HEK293 (cell line): ENCODE data around the gene FXN.

ENCODE experiments used
- CTCF ChIA-PET: fragments of 350-600 bp; formaldehyde crosslinking; extraction: SDS; loops from one replicate; lab custom pipeline; 2021; ENCODE audit warnings: antibody characterized with exemption; lab: Yijun Ruan, JAX
- POLR2A ChIA-PET: fragments of 300-600 bp; formaldehyde crosslinking; extraction: SDS; loops from one replicate; lab custom pipeline; 2020; ENCODE audit warnings: antibody characterized with exemption, inconsistent platforms; lab: Yijun Ruan, JAX
- H3K27ac ChIP-seq: fragments of 200-500 bp; sonication (Bioruptor generic); 2 replicates; pipeline ENCODE4 v1.5.1; 2014; ENCODE audit warnings: low read depth, low read length, control low read depth, inconsistent platforms; ENCODE audit errors: extremely low read depth
- H3K36me3 ChIP-seq, 2 experiments: fragments of 200-500 bp in 1 of 2; sonication (Bioruptor generic) in 1 of 2; 1 replicate in 1 of 2; 2 replicates in 1 of 2; pipeline ENCODE4 v1.5.1; 2014 to 2017; ENCODE audit warnings: inconsistent platforms in 2 of 2, low read length in 2 of 2; ENCODE audit not compliant: control insufficient read depth in 2 of 2, insufficient read depth in 1 of 2
- H3K4me1 ChIP-seq: fragments of 200-500 bp; sonication (Bioruptor generic); 2 replicates; pipeline ENCODE4 v1.5.1; 2014; ENCODE audit warnings: mild to moderate bottlenecking, low read length, inconsistent platforms; ENCODE audit not compliant: control insufficient read depth, insufficient read depth
- H3K4me3 ChIP-seq: 2 replicates; pipeline ENCODE4 v1.5.1; 2011; ENCODE audit warnings: low read depth, mild to moderate bottlenecking, control low read depth, low read length, moderate library complexity
- H3K9me3 ChIP-seq: fragments of 200-500 bp; sonication (Bioruptor generic); 2 replicates; pipeline ENCODE4 v1.5.1; 2014; ENCODE audit warnings: low read depth, low read length, inconsistent platforms; ENCODE audit not compliant: control insufficient read depth, insufficient read depth
- EGR2 ChIP-seq: fragments of 450-650 bp; formaldehyde crosslinking; IDR thresholded peaks from 2 replicates; pipeline ENCODE4 v1.5.1; 2016; ENCODE audit warnings: low read depth, missing biosample characterization, missing genetic modification characterization
- HOXD13 ChIP-seq: sonication (generic); formaldehyde crosslinking; IDR thresholded peaks from 2 replicates; pipeline ENCODE4 v1.8.0; 2022; ENCODE audit warnings: missing genetic modification reagents, borderline replicate concordance
- KLF9 ChIP-seq: fragments of 450-650 bp; formaldehyde crosslinking; IDR thresholded peaks from 2 replicates; pipeline ENCODE4 v1.5.1; 2016; ENCODE audit warnings: missing biosample characterization, missing genetic modification characterization, low read depth
- PRDM10 ChIP-seq: fragments of 450-650 bp; formaldehyde crosslinking; IDR thresholded peaks from 2 replicates; pipeline ENCODE4 v1.5.1; 2016; ENCODE audit warnings: missing biosample characterization, missing genetic modification characterization
- ZBTB48 ChIP-seq: fragments of 450-650 bp; formaldehyde crosslinking; IDR thresholded peaks from 2 replicates; pipeline ENCODE4 v1.5.1; 2016; ENCODE audit warnings: missing biosample characterization, missing genetic modification characterization
- ZNF112 ChIP-seq: fragments of 450-650 bp; formaldehyde crosslinking; IDR thresholded peaks from 2 replicates; pipeline ENCODE4 v1.5.0; 2017; ENCODE audit warnings: missing biosample characterization, missing genetic modification characterization
- ZNF114 ChIP-seq: fragments of 450-650 bp; formaldehyde crosslinking; IDR thresholded peaks from 2 replicates; pipeline ENCODE4 v1.5.0; 2017; ENCODE audit warnings: missing biosample characterization, missing genetic modification characterization
- ZNF133 ChIP-seq: fragments of 450-650 bp; formaldehyde crosslinking; IDR thresholded peaks from 2 replicates; pipeline ENCODE4 v1.5.1; 2016; ENCODE audit warnings: missing biosample characterization, missing genetic modification characterization
- ZNF169 ChIP-seq: fragments of 450-650 bp; formaldehyde crosslinking; IDR thresholded peaks from 2 replicates; pipeline ENCODE4 v1.5.1; 2016; ENCODE audit warnings: missing biosample characterization, missing genetic modification characterization
- ZNF175 ChIP-seq: fragments of 450-650 bp; formaldehyde crosslinking; IDR thresholded peaks from 2 replicates; pipeline ENCODE4 v1.5.1; 2016; ENCODE audit warnings: missing biosample characterization, missing genetic modification characterization
- ZNF18 ChIP-seq: fragments of 450-650 bp; formaldehyde crosslinking; IDR thresholded peaks from 2 replicates; pipeline ENCODE4 v1.5.1; 2016; ENCODE audit warnings: missing biosample characterization, missing genetic modification characterization
- ZNF2 ChIP-seq: fragments of 450-650 bp; formaldehyde crosslinking; IDR thresholded peaks from 2 replicates; pipeline ENCODE4 v1.5.1; 2016; ENCODE audit warnings: missing biosample characterization, missing genetic modification characterization
- ZNF211 ChIP-seq: fragments of 450-650 bp; formaldehyde crosslinking; IDR thresholded peaks from 2 replicates; pipeline ENCODE4 v1.5.1; 2016; ENCODE audit warnings: low read depth, missing biosample characterization, missing genetic modification characterization
- ZNF221 ChIP-seq: fragments of 450-650 bp; formaldehyde crosslinking; IDR thresholded peaks from 2 replicates; pipeline ENCODE4 v1.5.1; 2017; ENCODE audit warnings: missing biosample characterization, missing genetic modification characterization, borderline replicate concordance
- ZNF23 ChIP-seq: fragments of 450-650 bp; formaldehyde crosslinking; IDR thresholded peaks from 2 replicates; pipeline ENCODE4 v1.5.1; 2016; ENCODE audit warnings: missing biosample characterization, missing genetic modification characterization, borderline replicate concordance
- ZNF398 ChIP-seq: fragments of 450-650 bp; formaldehyde crosslinking; IDR thresholded peaks from 2 replicates; pipeline ENCODE4 v1.5.1; 2017; ENCODE audit warnings: missing biosample characterization, missing genetic modification characterization
- ZNF449 ChIP-seq: fragments of 450-650 bp; formaldehyde crosslinking; IDR thresholded peaks from 2 replicates; pipeline ENCODE4 v1.5.1; 2017; ENCODE audit warnings: missing biosample characterization, mild to moderate bottlenecking, missing genetic modification characterization, moderate library complexity
- ZNF48 ChIP-seq: fragments of 450-650 bp; formaldehyde crosslinking; IDR thresholded peaks from 2 replicates; pipeline ENCODE4 v1.5.1; 2016; ENCODE audit warnings: missing biosample characterization, missing genetic modification characterization
- ZNF600 ChIP-seq: fragments of 450-650 bp; formaldehyde crosslinking; IDR thresholded peaks from 2 replicates; pipeline ENCODE4 v1.5.1; 2016; ENCODE audit warnings: missing biosample characterization, missing genetic modification characterization
- ZNF626 ChIP-seq: fragments of 450-650 bp; sonication (Bioruptor Pico); formaldehyde crosslinking; IDR thresholded peaks from 2 replicates; pipeline ENCODE4 v1.5.1; 2018; ENCODE audit warnings: missing biosample characterization, missing genetic modification characterization, inconsistent platforms
- ZNF629 ChIP-seq: fragments of 450-650 bp; formaldehyde crosslinking; IDR thresholded peaks from 2 replicates; pipeline ENCODE4 v1.5.1; 2017; ENCODE audit warnings: missing biosample characterization, missing genetic modification characterization
- ZNF701 ChIP-seq: fragments of 450-650 bp; formaldehyde crosslinking; IDR thresholded peaks from 2 replicates; pipeline ENCODE4 v1.5.1; 2016; ENCODE audit warnings: missing biosample characterization, missing genetic modification characterization
- ZNF747 ChIP-seq: fragments of 450-650 bp; formaldehyde crosslinking; IDR thresholded peaks from 2 replicates; pipeline ENCODE4 v1.5.1; 2016; ENCODE audit warnings: missing biosample characterization, missing genetic modification characterization
- ZNF76 ChIP-seq: fragments of 450-650 bp; formaldehyde crosslinking; IDR thresholded peaks from 2 replicates; pipeline ENCODE4; 2016; ENCODE audit warnings: low read depth, missing biosample characterization, missing genetic modification characterization, borderline replicate concordance
- ZNF785 ChIP-seq: fragments of 450-650 bp; formaldehyde crosslinking; IDR thresholded peaks from 2 replicates; pipeline ENCODE4 v1.5.1; 2016; ENCODE audit warnings: missing biosample characterization, missing genetic modification characterization
- ZNF792 ChIP-seq: fragments of 450-650 bp; formaldehyde crosslinking; IDR thresholded peaks from 2 replicates; pipeline ENCODE4 v1.5.1; 2016; ENCODE audit warnings: missing biosample characterization, missing genetic modification characterization
- ZSCAN16 ChIP-seq: fragments of 450-650 bp; formaldehyde crosslinking; IDR thresholded peaks from 2 replicates; pipeline ENCODE4 v1.5.1; 2016; ENCODE audit warnings: missing biosample characterization, missing genetic modification characterization
- ZSCAN5A ChIP-seq: fragments of 450-650 bp; formaldehyde crosslinking; IDR thresholded peaks from 2 replicates; pipeline ENCODE4 v1.5.1; 2016; ENCODE audit warnings: missing biosample characterization, missing genetic modification characterization
- ZXDB ChIP-seq: fragments of 450-650 bp; formaldehyde crosslinking; IDR thresholded peaks from 2 replicates; pipeline ENCODE4 v1.5.1; 2016; ENCODE audit warnings: missing biosample characterization, missing genetic modification characterization

FXN gene

GRCh38 chr9:69013382-69013727 lies 22.2 kb upstream of the FXN start (continued):
- no peak for TF ChIP-seq ZNF114 (tag by site-specific recombination)
- no peak for TF ChIP-seq ZNF221 (tag by site-specific recombination)
- TF ChIP-seq HOXD13 (CRISPR knock-in tag): no peak
- no peak for TF ChIP-seq ZNF175 (tag by site-specific recombination)
- no peak for TF ChIP-seq ZXDB (tag by site-specific recombination)
- TF ChIP-seq ZNF449 (tag by site-specific recombination): no peak
- TF ChIP-seq ZSCAN5A: no peak
- TF ChIP-seq ZNF169 (tag by site-specific recombination): no peak
- TF ChIP-seq ZNF2 (tag by site-specific recombination): no peak
- no peak for TF ChIP-seq ZNF112

GRCh38 chr9:69014013-69014412 lies 21.5 kb upstream of the FXN start, which contains the start of gene PRKACG:
Gene PRKACG (minus strand): TSS chr9:69014113. CDS start chr9:69014092, 21 bp downstream.
- no peaks in the 10 kb centered on the region for H3K4me1 ChIP-seq
- ChIA-PET POLR2A (no interaction called here), CTCF (no interaction called here)
- H3K27ac ChIP-seq: no peak within 1 kb of the TSS
- H3K36me3 ChIP-seq: no peaks in the 10 kb centered on the region
- H3K4me3 ChIP-seq: no peak within 1 kb of the TSS
- H3K9me3 ChIP-seq: no peaks in the 10 kb centered on the region
- TF ChIP-seq KLF9 (tag by site-specific recombination) (no peak), ZNF785 (tag by site-specific recombination) (no peak), ZNF133 (tag by site-specific recombination) (no peak), ZNF747 (tag by site-specific recombination) (no peak), ZSCAN16 (no peak), ZNF629 (no peak), ZNF600 (tag by site-specific recombination) (no peak), ZNF626 (tag by site-specific recombination) (no peak), EGR2 (tag by site-specific recombination) (no peak), ZNF2 (tag by site-specific recombination) (no peak), ZNF701 (no peak), ZNF792 (tag by site-specific recombination) (no peak), ZNF48 (tag by site-specific recombination) (no peak), ZNF18 (tag by site-specific recombination) (no peak), ZNF23 (tag by site-specific recombination) (no peak), ZNF398 (tag by site-specific recombination) (no peak), ZBTB48 (no peak), ZNF211 (tag by site-specific recombination) (no peak), ZNF76 (tag by site-specific recombination) (no peak), PRDM10 (no peak)
